GM12873 (cell line): ENCODE measurements around the gene GADD45G.

Experiments
- CTCF ChIP-seq: IDR thresholded peaks from 2 replicates; pipeline ENCODE4 v1.5.1; 2012; ENCODE audit warnings: low read depth, mild to moderate bottlenecking, moderate library complexity, low read length, control low read depth; ENCODE audit not compliant: insufficient read depth; ENCODE audit errors: missing control alignments

Gene GADD45G

GRCh38 chr9:89634995-89635742 lies 30.4 kb downstream of the GADD45G start:
- TF ChIP-seq CTCF = no peak

- TF ChIP-seq CTCF = no peak
Measured at GRCh38 chr9:89635816-89636215, 31.0 kb downstream of the GADD45G start.

GRCh38 chr9:89637787-89638186 lies 33.0 kb downstream of the GADD45G start:
- no peak for TF ChIP-seq CTCF

- TF ChIP-seq CTCF = no peak
Measured at GRCh38 chr9:89638359-89638758, 33.5 kb downstream of the GADD45G start.

GRCh38 chr9:89638893-89639292 lies 34.1 kb downstream of the GADD45G start:
- no peak for TF ChIP-seq CTCF

- TF ChIP-seq CTCF = no peak
Measured at GRCh38 chr9:89639367-89639795, 34.6 kb downstream of the GADD45G start.

GRCh38 chr9:89639961-89640360 lies 35.1 kb downstream of the GADD45G start:
- TF ChIP-seq CTCF = no peak
